Measurements from ENCODE around the gene MTX1.
"Not testable (repeated sequence)": the region's sequence is repeated elsewhere in the genome, so short reads cannot be mapped to it uniquely, and the experiment has no call there.

The MTX1 gene

GRCh38 chr1:155209312-155209721, 822 bp downstream of the MTX1 start:
- DNase-seq = no peak

GRCh38 chr1:155210314-155211104, 2.0 kb downstream of the MTX1 start:
- no peak for DNase-seq

- DNase-seq = not testable (repeated sequence)
These were observed 3.0 kb downstream of the MTX1 start for GRCh38 chr1:155211381-155212050.

- not testable (repeated sequence) for DNase-seq
These were observed 3.6 kb downstream of the MTX1 start for GRCh38 chr1:155212051-155212440.

- DNase-seq = not testable (repeated sequence)
These were observed 6.2 kb downstream of the MTX1 start for GRCh38 chr1:155214702-155215101.

GRCh38 chr1:155218854-155219591, 10.5 kb downstream of the MTX1 start:
- peak; percentile 59 for DNase-seq

GRCh38 chr1:155219592-155220031, 11.1 kb downstream of the MTX1 start:
- no peak for DNase-seq

- not testable (repeated sequence) for DNase-seq
These were observed 11.9 kb downstream of the MTX1 start for GRCh38 chr1:155220211-155220965.

GRCh38 chr1:155223047-155223446, 14.6 kb downstream of the MTX1 start:
- DNase-seq = no peak

- DNase-seq = not testable (repeated sequence)
These were observed 16.9 kb downstream of the MTX1 start for GRCh38 chr1:155225404-155225759.

- DNase-seq = peak; percentile 48
These were observed 17.9 kb downstream of the MTX1 start for GRCh38 chr1:155226188-155226909.

- DNase-seq = peak; percentile 34
These were observed 18.4 kb downstream of the MTX1 start for GRCh38 chr1:155226910-155227260.

- peak; percentile 98 for DNase-seq
These were observed 19.0 kb downstream of the MTX1 start for GRCh38 chr1:155227261-155228095.

GRCh38 chr1:155228096-155228427, 19.6 kb downstream of the MTX1 start:
- no peak for DNase-seq

GRCh38 chr1:155231302-155231701, 22.8 kb downstream of the MTX1 start:
- DNase-seq = not testable (repeated sequence)

GRCh38 chr1:155232001-155232978, 23.8 kb downstream of the MTX1 start:
- DNase-seq = not testable (repeated sequence)

- DNase-seq = not testable (repeated sequence)
These were observed 25.0 kb downstream of the MTX1 start for GRCh38 chr1:155233502-155233901.

GRCh38 chr1:155235375-155235774, 26.9 kb downstream of the MTX1 start:
- DNase-seq = not testable (repeated sequence)

- DNase-seq = no peak
These were observed 28.0 kb downstream of the MTX1 start for GRCh38 chr1:155236451-155236850.

GRCh38 chr1:155241069-155241679, 32.7 kb downstream of the MTX1 start:
- peak; percentile 86 for DNase-seq
